HCEC 1CT (cell line): Measurements from ENCODE around the gene CCDC197.
A peak's percentile ranks its signal among the peaks of the same experiment; 100 is the strongest.

ENCODE experiments used
- DNase-seq: peaks from one replicate; pipeline ENCODE4 v3.0.0-alpha.2; 2017

Gene CCDC197

DNA sequence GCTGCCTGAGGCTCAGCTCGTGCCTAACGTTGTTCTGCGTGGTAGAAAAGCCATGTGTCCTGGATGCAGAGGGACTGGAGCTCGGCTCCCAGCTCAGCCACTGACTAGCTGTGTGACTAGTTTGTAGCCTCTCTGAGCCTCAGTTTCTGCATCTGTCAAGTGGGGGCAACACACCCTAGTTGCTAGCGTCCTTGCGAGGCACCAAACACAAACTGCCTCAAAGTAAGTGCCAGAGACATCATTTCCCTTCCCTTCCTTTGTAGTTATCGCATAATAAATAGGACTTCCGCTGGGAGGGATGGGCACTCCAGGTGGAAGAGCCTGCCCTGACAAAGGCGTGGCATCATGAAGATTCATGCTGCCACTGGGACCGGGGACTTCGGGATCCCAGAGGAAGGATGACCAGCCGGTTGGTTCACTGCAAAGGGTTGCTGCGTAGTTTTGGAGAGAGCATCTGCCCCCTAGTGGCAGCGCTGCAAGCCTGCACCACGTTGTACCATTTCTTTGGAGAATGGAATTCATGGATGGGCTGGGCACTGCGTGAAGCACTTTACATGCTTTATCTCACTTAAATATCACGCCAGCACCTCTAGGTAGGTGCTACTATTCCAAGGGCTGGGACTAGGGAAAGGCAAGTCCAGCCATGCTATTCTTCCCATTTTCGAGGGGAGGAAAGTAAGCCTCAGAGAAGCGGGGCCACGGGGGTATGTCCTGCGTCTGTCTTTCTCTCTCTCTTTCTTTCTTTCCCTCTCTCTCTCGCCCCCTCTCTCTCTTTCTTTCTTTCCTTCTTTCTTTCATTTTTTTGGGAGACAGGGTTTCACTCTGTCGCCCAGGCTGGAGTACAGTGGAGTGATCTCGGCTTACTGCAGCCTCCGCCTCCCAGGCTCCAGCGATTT is 4.6 kb downstream of the CCDC197 start:
- peak; percentile 64 for DNase-seq

DNA sequence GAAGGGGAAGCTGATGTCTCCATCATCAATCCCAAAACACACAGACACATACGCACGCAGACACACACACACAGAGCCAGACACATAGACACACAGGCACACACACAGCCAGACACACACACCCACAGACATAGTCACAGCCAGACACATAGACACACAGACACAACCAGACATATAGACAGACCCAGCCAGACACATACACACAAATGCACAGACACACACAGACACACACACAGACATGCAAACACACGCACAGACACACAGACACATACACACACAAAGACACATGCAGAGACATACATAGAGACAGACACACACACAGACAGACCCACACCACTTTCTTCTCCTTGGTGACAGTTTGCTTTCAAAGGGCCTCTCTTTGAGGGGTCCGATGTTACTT is 6.3 kb downstream of the CCDC197 start:
- no peak for DNase-seq

DNA sequence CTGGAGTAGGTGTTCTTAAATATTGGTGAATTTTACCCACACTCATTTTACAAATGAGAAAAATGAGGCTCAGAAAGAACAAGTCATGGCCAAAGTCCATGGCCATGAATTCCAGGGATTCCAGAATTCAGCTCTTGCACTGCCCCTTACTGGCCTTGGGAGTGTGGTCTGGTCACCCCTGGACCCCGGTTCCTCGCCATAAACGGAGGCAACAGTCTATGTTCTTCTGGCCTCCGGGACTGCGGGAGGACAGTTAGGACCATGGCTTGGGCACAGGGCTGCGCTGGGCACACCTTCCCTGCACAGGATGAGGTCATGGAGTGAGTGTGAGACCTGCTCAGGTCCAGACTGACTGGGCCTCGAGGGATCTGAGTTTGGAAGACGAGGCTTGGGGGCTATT is 6.9 kb downstream of the CCDC197 start:
- DNase-seq: no peak

DNA sequence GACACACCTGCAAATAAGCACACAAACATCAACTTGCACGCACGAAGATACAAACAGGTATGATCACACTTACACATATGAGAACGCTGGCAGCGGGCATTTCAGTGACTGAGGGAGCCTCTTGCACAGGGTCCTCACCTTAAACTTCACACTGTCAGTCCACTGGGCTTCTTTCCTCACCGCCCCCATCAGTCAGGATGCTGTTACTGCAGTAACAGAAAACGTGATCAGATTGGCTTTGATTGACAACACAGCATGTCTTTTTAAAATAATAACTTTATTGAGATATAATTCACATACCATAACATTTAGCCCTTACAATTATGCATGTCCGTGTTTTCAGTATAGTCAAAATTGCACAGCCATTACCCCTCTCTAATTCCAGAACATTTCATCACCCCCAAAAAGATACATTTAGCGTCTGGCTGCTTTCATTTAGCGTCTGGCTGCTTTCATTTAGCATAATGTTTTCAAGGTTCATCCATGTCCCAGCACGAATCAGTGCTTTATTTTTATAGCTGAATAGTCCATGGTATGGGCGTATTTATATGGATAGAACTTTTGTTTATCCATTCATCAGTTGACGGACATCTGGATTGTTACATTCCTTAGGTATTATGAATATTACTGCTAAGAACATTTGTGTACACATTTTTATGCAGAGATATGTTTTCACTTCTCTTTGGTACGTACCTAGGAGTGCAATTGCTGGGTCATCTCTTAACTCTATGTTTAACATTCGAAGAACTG is 8.4 kb downstream of the CCDC197 start:
- peak; percentile 24 for DNase-seq

DNA sequence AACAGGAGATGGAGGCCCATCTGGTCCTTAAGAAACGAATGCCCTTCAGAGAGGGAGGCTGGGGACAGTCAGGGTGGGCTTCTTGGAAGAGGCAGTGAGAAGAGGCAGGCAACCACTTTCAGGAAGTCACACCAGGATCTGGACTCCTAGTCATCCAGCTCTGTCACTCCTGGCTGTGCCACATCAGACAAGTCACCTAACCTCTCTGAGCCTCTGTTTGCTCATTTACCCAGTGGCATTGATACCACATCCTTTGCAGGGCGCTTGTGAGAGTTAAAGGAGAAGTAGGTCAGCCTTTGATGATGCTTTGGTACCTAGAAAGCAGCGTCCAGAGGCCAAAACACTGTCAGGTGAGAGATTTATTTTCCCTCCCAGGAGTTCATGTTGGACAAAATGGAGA is 11.1 kb downstream of the CCDC197 start:
- DNase-seq: no peak

DNA sequence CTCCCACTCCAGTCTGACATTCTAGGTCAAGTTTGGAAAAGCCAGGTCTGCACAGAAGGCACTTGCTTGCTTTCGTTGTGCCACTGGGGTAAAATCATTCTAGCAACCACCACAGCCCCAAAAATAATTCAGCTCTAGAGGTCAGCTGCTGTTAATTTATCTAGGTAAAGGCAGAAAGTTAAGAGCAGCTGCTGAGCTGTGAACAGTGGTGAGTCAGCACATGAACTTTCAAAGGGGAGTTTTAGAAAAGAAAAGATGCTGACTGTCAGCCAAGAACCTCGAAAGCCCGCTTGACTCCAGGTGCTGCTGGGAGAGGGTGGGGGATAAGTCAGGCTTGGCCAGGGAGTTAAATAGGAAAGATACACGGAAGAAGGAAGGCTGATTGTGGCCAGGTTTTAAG is 12.7 kb downstream of the CCDC197 start:
- DNase-seq: peak; percentile 53

DNA sequence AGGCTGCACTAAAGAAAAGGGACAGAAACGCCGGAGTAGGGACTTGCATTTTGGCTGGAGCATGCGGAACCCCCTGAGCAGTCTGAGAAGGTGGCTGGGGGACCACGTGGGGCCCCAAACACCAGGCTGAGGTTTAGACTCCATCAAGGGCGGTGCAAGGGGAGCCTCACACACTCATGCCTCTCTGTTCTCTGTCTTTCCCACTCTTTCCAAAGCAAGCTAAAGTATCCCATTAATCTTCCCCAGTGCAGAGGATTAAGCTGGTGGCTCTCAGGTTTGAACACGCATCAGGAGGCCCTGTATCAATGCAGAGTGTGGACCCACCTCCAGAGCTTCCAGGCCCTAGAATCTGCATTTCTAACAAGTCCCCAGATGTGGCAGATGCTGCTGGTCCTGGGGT is 13.5 kb downstream of the CCDC197 start:
- no peak for DNase-seq

DNA sequence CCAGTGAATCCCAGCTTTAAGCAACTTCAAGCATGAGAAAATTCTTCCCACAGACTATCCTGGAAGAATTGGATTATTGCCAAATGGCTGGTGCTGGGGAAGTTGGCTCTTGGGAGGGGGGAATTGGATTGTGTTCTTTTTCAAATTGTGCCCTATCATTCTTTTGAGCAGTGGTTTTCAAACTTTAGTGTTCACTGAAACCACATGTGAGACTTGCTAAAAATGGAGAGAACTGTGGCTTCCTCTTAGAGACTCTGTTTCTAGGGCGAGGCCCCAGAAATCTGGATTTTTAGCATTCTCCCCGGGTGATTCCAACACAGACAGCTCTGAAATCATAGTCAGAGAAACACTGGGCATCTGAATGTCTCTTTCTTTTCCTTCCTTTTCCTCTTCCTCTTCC is 14.7 kb downstream of the CCDC197 start:
- DNase-seq: no peak

DNA sequence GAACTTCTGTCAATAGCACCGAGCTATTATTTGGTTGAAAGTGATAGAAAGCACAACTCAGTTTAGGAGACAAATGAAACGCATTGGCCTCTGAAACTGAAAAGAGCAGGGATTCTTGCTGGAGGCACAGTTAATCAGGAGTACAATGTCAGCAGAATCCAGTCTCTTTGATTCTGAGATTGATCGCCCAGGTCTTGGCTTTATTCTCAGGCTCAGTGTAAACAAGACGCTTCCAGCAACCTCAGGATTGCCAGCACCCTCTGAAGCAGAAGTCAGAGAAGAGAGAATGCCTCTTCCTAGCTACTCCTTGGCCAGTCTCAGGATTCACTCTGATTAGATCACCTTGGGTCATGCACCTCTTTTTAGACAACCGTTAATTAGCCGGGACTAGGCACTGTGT is 17.3 kb downstream of the CCDC197 start:
- DNase-seq: no peak

DNA sequence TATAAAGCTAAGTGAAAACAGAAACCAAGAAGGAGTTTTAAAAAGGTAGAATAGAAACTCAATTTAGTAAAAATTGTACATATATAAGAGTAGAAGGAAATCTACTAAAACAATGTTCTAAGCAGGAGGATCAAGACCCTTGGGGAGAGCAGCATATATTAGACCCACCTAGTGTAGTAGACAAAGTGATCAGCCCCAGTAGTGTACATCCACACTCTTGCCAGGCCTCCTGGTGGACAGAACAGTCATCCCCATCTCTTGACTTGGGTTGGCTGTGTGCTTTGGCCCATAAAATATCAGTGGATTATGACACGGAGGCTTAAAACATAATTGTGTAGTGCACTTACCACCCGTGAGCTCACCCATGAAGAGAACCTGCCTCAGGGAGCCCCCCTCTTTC is 18.1 kb downstream of the CCDC197 start:
- DNase-seq: no peak

DNA sequence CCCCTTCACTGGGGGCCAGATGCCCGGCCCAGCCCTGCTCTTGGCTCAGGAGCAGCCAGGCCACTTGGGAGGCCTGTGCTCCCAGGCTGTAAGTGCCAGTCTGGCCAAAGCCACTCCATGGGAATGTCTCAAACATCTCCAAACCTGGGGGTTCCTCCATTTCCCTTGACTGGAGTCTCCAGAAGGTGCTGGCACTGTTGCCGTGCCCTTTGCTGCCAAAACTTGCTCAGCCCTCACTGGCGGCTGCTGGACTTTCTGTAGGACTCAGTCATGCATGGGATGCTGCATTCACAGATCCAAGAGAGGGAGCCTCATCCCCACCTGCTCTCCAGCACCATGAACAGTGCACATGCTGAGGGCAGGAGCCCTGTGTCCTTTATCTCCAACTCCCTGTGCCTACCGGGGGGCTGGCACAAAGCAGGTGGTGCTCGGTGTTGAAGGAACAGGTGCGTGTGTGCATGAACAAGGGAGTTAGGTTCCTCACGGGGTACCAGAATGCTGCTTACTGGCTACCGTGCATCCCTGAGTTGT is 19.4 kb downstream of the CCDC197 start:
- DNase-seq: no peak

DNA sequence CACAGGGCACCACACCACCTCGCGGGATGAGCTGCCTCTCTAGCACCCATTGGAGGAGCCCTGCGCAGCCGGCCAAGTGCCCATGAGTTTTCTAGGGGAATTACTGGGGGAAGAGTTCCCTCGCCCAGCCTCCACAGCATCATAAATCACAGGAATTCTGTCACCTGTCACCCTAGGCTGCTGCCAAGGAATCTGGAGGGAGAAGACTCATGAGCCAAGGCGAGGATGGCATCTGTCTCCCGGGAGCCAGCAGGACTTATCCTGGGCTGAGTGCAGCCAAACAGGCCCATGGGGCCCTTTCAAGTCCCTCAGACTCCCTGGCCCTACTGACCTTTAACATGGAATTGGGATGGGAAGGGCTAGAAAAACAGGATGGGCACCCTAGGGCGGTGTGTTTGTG is 21.2 kb downstream of the CCDC197 start:
- DNase-seq: no peak

DNA sequence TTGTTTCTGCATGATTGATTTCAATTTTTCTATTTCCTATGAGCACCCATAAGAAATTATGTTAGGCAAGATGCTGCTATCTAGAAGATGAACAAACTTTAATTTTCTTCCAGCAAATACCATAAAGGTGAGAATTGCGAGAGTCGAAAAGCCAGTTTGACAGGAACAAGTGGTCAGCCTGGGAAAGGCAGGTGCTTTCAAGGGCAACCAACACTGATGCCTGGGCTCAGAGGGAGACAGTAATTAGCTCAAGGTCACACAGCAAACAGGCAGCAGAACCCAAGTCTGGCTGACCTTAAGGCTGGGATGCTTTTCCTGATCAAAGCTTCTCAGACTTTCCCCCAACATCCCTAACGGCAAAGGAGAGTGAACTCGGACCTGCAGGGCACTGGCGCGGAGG is 22.2 kb downstream of the CCDC197 start:
- DNase-seq: no peak

DNA sequence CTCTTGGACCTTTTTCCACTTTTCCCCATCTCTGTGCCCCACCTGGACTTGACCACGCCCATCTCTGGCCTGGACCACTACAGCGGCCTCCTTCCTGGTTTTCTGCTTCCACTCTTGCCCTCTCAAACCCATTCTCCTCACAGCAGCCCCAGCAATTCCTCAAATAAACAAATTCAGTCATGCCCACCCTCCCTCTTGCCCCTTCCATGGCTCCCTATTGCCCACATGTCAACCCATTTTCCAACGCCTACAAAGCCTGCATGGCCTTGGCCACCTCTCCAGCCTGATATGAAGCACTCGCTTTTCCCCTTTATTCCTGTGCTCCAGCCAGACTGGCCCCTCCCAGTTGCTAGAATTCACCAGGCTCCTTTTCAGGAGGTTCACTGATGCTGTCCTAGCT is 23.2 kb downstream of the CCDC197 start:
- DNase-seq: no peak

DNA sequence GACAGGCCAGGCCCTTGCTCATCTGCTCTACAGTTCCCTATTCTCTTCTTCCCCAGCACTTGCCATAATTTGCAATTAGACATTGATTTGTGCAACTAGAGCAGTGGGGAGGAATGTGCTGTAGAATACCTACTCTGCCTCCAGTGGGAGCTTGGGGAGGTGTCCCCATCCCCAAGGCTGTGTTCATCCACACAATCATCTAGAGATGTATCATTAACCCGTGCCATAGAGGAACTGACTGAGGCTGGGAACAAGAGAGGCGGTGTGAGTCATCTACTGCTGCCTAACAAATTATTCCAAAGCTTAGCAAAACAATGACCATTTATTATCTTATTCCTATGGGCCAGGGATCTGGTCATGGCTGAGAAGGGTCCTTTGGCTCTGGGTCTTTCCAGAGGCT is 23.9 kb downstream of the CCDC197 start:
- DNase-seq: peak; percentile 17

DNA sequence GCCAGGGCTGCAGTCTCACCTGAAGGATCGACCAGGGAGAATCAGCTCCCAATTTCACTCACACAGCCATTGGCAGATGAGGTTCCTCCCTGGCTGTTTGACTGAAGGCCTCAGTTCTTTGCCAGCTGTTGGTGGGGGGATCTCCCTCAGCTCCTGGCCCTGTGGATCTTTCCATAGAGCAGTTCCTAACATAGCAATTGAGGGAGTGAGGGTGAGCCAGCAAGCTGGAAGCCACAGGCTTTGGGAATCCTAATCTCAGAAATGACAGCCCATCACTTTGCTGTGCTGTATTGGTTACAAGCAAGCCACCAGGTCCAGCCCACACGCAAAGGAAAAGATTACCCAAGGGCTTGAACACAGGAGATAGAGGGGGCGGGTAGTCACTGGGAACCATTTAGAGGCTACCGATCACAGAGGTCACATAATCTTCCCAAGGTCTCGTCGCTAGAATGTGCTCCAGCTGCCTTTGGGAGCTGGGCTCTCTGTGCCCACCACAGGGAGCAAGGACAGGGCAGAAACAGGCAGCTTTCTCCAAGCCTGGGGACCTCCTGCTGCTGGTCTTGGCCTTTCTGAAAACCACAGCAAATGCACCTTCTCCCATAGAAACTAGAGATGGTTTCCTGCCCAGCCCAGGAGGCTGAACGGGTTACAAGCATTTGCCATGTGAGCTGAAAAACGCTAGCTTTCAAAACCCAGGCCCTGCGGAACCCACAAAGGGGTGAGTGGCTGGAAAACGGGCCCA is 24.5 kb downstream of the CCDC197 start:
- no peak for DNase-seq

DNA sequence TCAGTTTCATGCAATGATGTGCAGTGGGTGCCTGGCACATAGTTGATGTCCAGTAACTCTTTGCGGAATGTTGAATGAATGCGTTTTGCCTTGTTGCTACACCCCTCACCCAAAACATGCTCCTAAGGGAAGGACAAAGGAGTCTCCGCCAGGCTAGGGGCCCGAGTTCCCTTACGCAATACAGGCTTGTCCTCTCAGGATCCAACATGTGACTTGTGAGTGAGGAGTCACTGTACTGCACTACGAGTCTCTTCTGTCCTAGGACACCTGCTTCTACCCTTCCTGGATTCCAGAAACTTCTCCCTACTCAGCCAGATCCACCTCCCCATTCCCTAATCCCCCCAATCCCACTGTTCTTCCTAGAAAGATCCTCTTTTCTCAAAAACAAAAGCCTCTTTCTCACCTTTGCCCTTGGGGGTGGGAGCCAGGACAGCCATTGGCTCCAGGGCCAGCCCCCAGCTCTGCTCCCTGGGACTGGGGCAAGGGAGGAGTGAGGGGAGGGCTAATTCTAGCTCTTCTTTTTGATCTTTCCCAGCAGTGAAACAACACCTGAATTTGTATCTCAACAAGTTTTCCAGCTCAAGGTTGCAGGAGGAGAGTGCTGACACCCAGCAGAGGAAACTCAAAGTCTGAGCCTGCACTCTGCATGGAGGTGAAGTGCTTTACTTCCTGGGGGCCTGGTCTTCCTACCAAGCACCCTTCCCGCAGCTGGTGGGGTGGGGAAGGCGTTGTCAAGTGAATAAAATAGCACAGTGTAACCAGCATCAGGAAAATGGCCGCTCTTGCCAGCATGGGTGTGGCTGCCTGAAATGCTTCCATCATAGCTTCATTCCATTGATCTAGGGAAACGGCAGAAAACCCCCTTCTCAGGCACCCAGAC is 25.7 kb downstream of the CCDC197 start:
- DNase-seq: no peak

DNA sequence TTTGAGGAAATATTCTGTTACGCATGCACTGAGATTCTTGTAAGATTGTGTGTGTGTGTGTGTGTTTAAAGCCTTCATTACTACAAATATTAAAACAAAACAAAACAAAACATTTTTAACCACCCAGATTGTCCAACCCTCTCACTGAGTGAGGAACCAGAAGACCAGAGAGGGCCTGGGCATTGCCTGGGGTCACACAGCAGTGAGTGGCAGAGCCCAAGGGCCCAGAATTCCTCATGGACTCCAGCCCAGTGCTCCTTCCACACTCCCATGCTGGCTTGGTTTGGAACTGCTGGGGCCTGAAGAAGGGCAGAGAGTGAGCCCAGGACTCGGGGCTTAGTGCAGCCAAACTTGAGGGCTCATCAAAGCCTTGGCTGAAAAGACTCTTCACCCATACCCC is 27.4 kb downstream of the CCDC197 start:
- no peak for DNase-seq

DNA sequence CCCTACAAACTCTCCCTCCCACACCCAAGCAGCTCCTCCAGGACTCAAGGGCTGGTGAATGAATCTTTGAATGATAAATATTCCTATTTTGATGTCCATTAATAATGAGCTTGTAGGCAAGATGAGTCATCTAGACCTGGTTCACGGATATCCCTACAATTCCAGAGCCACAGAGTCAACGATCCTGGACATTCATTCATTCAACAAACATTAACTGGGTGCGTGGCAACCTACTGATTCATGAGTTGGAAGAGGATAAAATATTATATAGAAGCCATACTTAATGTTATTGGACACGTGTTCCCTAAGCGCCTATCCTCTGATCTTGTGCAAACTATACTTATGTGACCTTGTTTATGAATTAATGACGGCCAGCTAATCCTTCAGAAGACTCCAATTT is 28.6 kb downstream of the CCDC197 start:
- no peak for DNase-seq

DNA sequence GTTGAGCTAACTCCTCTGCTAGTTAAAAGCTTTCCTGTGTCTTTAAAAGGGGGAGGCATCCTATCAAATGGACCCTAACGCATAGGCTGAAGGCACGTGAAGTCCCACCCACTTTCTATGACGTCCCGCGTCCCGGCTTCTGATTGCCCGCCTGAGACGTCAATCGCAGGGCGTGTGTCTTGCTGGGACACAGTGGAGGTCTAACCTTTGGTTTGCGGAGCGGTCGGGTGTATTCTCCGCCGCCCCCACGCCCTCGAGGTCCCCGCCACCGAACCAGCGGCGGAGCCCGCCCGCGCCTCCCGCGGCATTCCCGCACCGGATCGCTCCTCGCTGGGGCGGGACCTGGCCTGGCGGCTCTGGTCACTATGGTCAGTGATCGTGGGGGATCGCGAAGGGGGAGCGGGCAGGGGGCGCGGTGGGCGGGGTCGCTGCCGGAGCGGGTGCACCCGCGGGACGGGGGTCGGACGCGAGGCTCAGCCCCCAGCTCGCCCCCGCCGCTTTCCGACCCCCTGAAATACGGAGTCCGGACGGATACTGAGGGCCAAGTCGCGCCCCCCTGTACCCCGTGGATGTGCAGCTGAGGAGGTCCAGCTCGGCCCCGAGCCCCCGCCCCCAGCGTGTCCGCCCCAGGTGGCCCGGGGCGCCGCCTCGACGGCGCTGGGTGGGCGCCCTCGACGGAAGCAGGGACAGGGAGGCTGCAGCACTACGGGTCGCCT is 29.2 kb downstream of the CCDC197 start, which contains the start of gene OTUB2:
Gene OTUB2 (plus strand): TSS at position 168 of the 716 bp plus-strand sequence. CDS start 198 bp downstream, at position 366.
- peak; percentile 95 for DNase-seq

DNA sequence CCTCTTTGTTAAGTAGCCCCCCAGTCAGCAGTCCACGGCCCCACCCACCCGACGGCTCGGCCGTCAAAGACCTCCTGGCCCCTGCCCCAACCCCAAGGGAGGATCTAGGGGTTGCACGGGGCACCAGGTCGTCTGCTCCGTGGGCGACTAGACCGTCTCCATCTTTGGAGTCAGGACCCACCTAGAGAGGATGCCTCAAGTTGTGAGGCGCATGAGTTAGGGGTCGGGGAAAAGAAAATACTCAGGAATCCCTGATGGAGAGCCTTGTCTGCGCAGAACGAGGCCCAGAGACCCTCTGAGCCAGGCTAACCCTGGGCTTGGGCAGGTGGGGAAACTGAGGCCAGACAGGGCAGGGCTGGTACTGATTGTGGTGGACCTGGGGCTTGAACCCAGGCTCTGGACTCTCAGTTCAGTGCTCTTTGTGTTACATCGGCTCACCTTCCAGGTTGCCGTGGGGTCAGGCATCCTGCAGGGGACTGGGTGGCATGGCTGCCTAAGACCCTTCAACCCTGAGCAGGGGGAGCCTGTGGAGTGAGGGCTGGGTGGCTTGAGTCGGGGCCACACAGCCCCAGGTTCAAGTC is 29.9 kb downstream of the CCDC197 start:
- no peak for DNase-seq
